BLaER1 (cell line): Measurements from ENCODE around the gene COX17.

ENCODE experiments used
- H3K27ac ChIP-seq: shearing (Covaris generic); formaldehyde crosslinking; 2 replicates; pipeline ENCODE4 v1.8.1; 2022
- H3K27me3 ChIP-seq: shearing (Covaris generic); formaldehyde crosslinking; 2 replicates; pipeline ENCODE4 v1.8.1; 2022
- H3K36me3 ChIP-seq: shearing (Covaris generic); formaldehyde crosslinking; 2 replicates; pipeline ENCODE4 v1.8.1; 2022
- H3K4me1 ChIP-seq: shearing (Covaris generic); formaldehyde crosslinking; 2 replicates; pipeline ENCODE4 v1.8.1; 2022
- H3K4me2 ChIP-seq: shearing (Covaris generic); formaldehyde crosslinking; 2 replicates; pipeline ENCODE4 v1.8.1; 2022
- H3K4me3 ChIP-seq: shearing (Covaris generic); formaldehyde crosslinking; 2 replicates; pipeline ENCODE4 v1.8.1; 2022
- H3K9ac ChIP-seq: shearing (Covaris generic); formaldehyde crosslinking; 2 replicates; pipeline ENCODE4 v1.8.1; 2022
- H3K9me3 ChIP-seq: shearing (Covaris generic); formaldehyde crosslinking; 2 replicates; pipeline ENCODE4 v1.8.1; 2022
- H4K20me1 ChIP-seq: shearing (Covaris generic); formaldehyde crosslinking; 2 replicates; pipeline ENCODE4 v1.8.1; 2022
- Cebpa-rat ChIP-seq: shearing (Covaris generic); IDR thresholded peaks from 2 replicates; pipeline ENCODE4 v1.8.1; 2022

The COX17 gene

GRCh38 chr3:119676771-119677640 lies at the start of gene COX17:
Gene COX17 (minus strand): TSS chr3:119677406. CDS start chr3:119677310, 96 bp downstream.
- TF ChIP-seq Cebpa-rat, result no peak
- peaks cover 20% of the 10 kb centered on the region for H3K4me1 ChIP-seq
- H3K27me3 ChIP-seq, result no peaks in the 10 kb centered on the region
- peaks cover 30% of the 10 kb centered on the region for H3K36me3 ChIP-seq
- no peaks in the 10 kb centered on the region; the same call in 1 of the 2 replicates for H4K20me1 ChIP-seq
- H3K4me2 ChIP-seq, result peak within 1 kb of the TSS; percentile 88
- H3K9me3 ChIP-seq, result no peaks in the 10 kb centered on the region
- H3K9ac ChIP-seq, result peak within 1 kb of the TSS; percentile 83
- peak within 1 kb of the TSS; percentile 80 for H3K4me3 ChIP-seq
- peak within 1 kb of the TSS; percentile 81 for H3K27ac ChIP-seq

DNA sequence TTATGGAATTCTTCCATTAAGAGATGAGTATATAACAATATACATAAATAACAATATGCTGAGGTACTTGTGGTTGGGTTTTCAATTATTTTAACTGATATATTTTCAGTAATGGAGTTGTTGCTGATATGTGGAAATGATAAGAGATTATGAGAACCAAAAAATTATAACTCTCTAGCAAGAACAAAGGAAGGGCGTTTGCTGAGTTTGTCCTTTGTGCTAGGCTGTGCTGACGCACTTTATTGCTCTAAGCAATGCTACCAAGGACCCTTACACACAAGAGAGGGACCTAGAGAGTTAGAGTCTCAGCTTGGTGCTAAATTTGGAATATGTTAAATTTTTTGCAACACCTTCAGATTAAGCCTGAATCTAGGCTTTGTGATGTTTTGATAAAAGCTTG lies 49.7 kb upstream of the COX17 start:
- TF ChIP-seq Cebpa-rat, result no peak
- no peak overlapping the region for H3K4me2 ChIP-seq
- H3K4me3 ChIP-seq, result no peak overlapping the region
- H3K27me3 ChIP-seq, result no peaks in the 10 kb centered on the region
- no peaks in the 10 kb centered on the region for H3K9me3 ChIP-seq
- no peak overlapping the region for H3K27ac ChIP-seq
- no peaks in the 10 kb centered on the region for H3K36me3 ChIP-seq
- H3K4me1 ChIP-seq, result no peaks in the 10 kb centered on the region
- no peaks in the 10 kb centered on the region for H4K20me1 ChIP-seq
- no peak overlapping the region for H3K9ac ChIP-seq

GRCh38 chr3:119723022-119723421 lies 45.8 kb upstream of the COX17 start:
- TF ChIP-seq Cebpa-rat, result no peak
- Histone ChIP-seq H3K4me3 (no peak overlapping the region), H3K4me2 (no peak overlapping the region), H3K4me1 (no peaks in the 10 kb centered on the region), H3K27me3 (no peaks in the 10 kb centered on the region), H4K20me1 (no peaks in the 10 kb centered on the region), H3K9ac (no peak overlapping the region), H3K9me3 (no peaks in the 10 kb centered on the region), H3K27ac (no peak overlapping the region), H3K36me3 (no peaks in the 10 kb centered on the region)

GRCh38 chr3:119717520-119717919 lies 40.3 kb upstream of the COX17 start:
- no peak for TF ChIP-seq Cebpa-rat
- Histone ChIP-seq H3K27me3 (no peaks in the 10 kb centered on the region), H3K27ac (no peak overlapping the region), H3K9ac (no peak overlapping the region), H3K9me3 (no peaks in the 10 kb centered on the region), H3K4me2 (no peak overlapping the region), H4K20me1 (no peaks in the 10 kb centered on the region), H3K4me3 (no peak overlapping the region), H3K36me3 (no peaks in the 10 kb centered on the region), H3K4me1 (no peaks in the 10 kb centered on the region)

- H3K4me3 ChIP-seq, result no peak overlapping the region
- no peaks in the 10 kb centered on the region for H3K36me3 ChIP-seq
- H3K4me2 ChIP-seq, result no peak overlapping the region
- H4K20me1 ChIP-seq, result no peaks in the 10 kb centered on the region
- no peak for TF ChIP-seq Cebpa-rat
- no peak overlapping the region for H3K27ac ChIP-seq
- H3K9ac ChIP-seq, result no peak overlapping the region
- no peaks in the 10 kb centered on the region for H3K4me1 ChIP-seq
- no peaks in the 10 kb centered on the region for H3K27me3 ChIP-seq
- no peaks in the 10 kb centered on the region for H3K9me3 ChIP-seq
Measured at GRCh38 chr3:119716998-119717397, 39.8 kb upstream of the COX17 start.

DNA sequence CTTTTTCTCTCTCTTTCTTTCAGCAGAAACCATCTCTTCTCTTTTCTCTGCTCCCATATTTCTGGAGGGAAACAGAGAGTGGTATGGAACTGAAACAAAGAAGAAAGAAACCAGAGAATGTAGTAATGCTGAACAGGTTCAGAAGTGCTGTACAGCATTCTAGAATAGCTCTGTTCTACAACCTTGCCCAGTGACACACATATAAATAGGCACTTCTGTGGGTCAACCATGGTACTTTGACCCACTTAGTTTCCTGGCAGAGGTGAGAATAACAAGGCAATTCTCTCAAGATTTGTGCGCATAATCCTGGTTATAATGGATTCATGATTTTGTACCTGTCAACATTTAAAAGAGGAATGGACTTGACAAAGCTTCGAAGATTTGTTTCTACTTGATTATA lies 37.9 kb upstream of the COX17 start:
- no peaks in the 10 kb centered on the region for H3K36me3 ChIP-seq
- no peak for TF ChIP-seq Cebpa-rat
- no peak overlapping the region for H3K4me3 ChIP-seq
- no peaks in the 10 kb centered on the region for H4K20me1 ChIP-seq
- H3K4me2 ChIP-seq, result no peak overlapping the region
- H3K27me3 ChIP-seq, result no peaks in the 10 kb centered on the region
- H3K4me1 ChIP-seq, result no peaks in the 10 kb centered on the region
- H3K9me3 ChIP-seq, result no peaks in the 10 kb centered on the region
- H3K9ac ChIP-seq, result no peak overlapping the region
- H3K27ac ChIP-seq, result no peak overlapping the region

- no peak overlapping the region for H3K4me2 ChIP-seq
Measured at GRCh38 chr3:119703820-119704531, 26.8 kb upstream of the COX17 start.

GRCh38 chr3:119702530-119703527 lies 25.6 kb upstream of the COX17 start, which contains the start of gene CFAP91:
Gene CFAP91 (plus strand): TSS chr3:119703022. CDS start chr3:119703099, 77 bp downstream.
- Histone ChIP-seq H3K4me2 (no peak within 1 kb of the TSS), H3K27me3 (no peaks in the 10 kb centered on the region), H3K9me3 (peaks cover 21% of the 10 kb centered on the region), H4K20me1 (no peaks in the 10 kb centered on the region), H3K36me3 (no peaks in the 10 kb centered on the region), H3K27ac (no peak within 1 kb of the TSS), H3K4me1 (no peaks in the 10 kb centered on the region), H3K4me3 (no peak within 1 kb of the TSS), H3K9ac (no peak within 1 kb of the TSS)
- no peak for TF ChIP-seq Cebpa-rat

More at GRCh38 chr3:119703820-119704531, 26.8 kb upstream of the COX17 start:
- Histone ChIP-seq H3K4me1 (no peaks in the 10 kb centered on the region), H3K4me3 (no peak overlapping the region), H3K9ac (no peak overlapping the region), H3K27ac (no peak overlapping the region), H3K9me3 (peaks cover 21% of the 10 kb centered on the region), H3K36me3 (no peaks in the 10 kb centered on the region), H3K27me3 (no peaks in the 10 kb centered on the region), H4K20me1 (no peaks in the 10 kb centered on the region)
- no peak for TF ChIP-seq Cebpa-rat
